ENCODE results near the gene SMG9.

SMG9 gene

DNA sequence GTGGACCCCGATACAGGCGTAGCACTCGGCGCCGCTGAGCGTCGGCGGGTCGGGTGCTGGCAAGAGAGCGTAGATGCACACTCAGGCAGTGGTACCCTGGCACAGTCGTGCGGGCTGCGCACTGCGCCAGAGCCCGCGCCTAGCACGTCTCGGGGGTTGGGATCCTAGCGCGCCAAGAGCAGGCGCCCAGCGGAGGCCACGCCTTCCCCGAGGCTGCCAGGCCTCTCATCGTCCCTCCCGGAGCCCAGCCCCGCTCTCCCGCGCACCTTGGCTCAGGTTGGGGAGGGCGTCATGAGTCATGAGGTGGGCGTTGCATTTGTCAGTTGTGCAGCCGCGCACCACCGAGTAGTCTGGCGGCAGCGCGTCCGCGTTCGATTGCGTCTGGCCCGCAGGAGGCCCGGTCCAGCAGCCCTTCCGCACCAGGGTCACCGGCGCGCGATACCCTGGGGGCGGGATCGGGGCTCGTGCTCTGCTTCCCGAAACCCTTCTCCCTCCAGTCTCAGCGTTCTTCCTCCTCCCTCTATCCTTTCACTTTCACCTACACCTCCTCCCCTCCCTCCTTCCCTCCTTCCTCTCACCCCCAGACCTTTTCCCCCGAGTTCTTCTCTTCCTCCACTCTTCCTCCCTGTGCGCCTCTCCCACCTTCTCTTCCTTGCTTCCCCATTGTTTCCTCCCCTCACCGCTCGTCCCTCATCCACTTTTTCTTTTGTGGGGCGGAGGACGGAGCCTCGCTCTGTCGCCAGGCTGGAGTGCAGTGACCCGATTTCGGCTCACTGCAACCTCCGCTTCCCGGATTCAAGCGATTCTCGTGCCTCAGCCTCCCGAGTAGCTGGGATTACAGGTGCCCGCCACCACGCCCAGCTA, 44.0 kb upstream of the SMG9 start:
- TF ChIP-seq, protein P1, sequence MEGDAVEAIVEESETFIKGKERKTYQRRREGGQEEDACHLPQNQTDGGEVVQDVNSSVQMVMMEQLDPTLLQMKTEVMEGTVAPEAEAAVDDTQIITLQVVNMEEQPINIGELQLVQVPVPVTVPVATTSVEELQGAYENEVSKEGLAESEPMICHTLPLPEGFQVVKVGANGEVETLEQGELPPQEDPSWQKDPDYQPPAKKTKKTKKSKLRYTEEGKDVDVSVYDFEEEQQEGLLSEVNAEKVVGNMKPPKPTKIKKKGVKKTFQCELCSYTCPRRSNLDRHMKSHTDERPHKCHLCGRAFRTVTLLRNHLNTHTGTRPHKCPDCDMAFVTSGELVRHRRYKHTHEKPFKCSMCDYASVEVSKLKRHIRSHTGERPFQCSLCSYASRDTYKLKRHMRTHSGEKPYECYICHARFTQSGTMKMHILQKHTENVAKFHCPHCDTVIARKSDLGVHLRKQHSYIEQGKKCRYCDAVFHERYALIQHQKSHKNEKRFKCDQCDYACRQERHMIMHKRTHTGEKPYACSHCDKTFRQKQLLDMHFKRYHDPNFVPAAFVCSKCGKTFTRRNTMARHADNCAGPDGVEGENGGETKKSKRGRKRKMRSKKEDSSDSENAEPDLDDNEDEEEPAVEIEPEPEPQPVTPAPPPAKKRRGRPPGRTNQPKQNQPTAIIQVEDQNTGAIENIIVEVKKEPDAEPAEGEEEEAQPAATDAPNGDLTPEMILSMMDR (IDR thresholded peaks at IDR 0.05; ENCODE audit: low read depth, low read length, missing control alignments), result no peak
- DNase-seq, result no peak
- Histone ChIP-seq H3K27me3 (replicated peaks) (no peaks in the 10 kb centered on the region), H3K36me3 (replicated peaks) (no peaks in the 10 kb centered on the region), H3K27ac (no peak overlapping the region), H3K4me3 (ENCODE audit: low read depth, low read length) (peak overlapping the region; percentile 54)
- in situ Hi-C loops (cut with HindIII; ENCODE audit: low pct_ligation_motif_present, low sequenced_read_pairs), result no loop called here

DNA sequence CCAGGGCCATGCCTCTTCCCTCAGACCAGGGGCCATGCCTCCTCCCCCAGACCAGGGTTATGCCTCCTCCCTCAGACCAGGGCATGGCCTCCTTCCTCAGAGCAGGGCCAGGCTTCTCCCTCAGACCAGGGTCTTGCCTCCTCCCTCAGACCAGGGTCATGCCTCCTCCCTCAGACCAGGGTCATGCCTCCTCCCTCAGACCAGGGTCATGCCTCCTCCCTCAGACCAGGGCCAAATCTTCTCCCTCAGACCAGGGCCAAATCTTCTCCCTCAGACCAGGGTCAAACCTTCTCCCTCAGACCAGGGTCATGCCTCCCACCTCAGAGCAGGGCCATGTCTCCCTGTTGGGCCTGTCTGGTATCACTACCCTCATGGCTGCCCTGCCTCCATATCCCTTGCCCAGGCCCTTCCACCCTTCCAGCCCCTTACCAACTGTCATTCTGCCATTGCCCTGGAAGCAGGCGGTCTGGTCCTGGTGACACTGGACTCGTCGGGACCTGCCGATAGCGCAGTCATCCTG, 43.3 kb upstream of the SMG9 start:
- DNase-seq, result no peak
- H3K27me3 ChIP-seq (replicated peaks), result no peaks in the 10 kb centered on the region
- H3K4me3 ChIP-seq (ENCODE audit: low read depth, low read length), result peak overlapping the region; percentile 54
- H3K27ac ChIP-seq, result no peak overlapping the region
- TF ChIP-seq, protein P1 (IDR thresholded peaks at IDR 0.05; ENCODE audit: low read depth, low read length, missing control alignments), result no peak
- in situ Hi-C loops (cut with HindIII; ENCODE audit: low pct_ligation_motif_present, low sequenced_read_pairs), result no loop called here
- no peaks in the 10 kb centered on the region for H3K36me3 ChIP-seq (replicated peaks)

DNA sequence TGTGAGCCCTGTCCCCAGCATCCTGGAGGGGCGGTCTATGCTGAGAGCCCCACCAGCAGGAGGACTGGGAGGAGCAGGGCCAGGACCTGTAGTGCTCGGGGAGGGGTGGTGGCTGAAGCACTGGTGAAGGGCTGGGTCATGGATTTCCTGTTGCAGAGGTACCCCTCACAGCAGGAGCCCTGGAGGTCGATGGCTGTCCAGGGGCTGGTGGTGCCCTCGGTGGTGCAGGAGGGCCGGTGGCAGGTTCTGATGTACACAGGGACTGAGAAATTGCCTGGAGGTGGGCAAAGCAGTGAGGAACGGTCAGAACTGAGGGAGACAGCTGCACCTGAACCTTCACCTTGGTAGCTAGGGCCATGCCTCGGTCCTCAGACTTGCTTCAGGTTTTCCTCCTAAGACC, 42.8 kb upstream of the SMG9 start:
- in situ Hi-C loops (cut with HindIII; ENCODE audit: low pct_ligation_motif_present, low sequenced_read_pairs), result no loop called here
- TF ChIP-seq, protein P1 (IDR thresholded peaks at IDR 0.05; ENCODE audit: low read depth, low read length, missing control alignments), result no peak
- Histone ChIP-seq H3K27me3 (replicated peaks) (no peaks in the 10 kb centered on the region), H3K27ac (no peak overlapping the region), H3K4me3 (ENCODE audit: low read depth, low read length) (no peak overlapping the region), H3K36me3 (replicated peaks) (no peaks in the 10 kb centered on the region)
- no peak for DNase-seq

DNA sequence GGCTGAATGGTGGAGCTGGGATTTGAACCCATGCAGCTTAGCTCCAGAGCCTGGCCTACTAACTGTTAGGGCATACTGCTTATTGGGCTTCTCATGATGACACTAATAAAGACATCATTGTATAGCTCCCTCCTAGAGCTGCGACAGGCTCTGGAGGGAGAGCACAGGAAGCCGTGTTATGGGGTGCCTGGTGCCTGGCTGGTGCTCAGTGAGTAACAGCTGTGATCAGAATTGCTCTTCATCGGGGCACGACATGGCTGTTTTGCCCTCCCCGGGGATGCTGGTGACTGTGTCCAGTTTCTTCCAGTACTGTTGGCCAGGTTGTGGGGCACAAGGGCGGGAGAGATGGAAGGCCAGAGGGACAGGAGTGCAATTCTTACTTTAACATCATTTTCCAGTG, 42.4 kb upstream of the SMG9 start:
- Histone ChIP-seq H3K27ac (no peak overlapping the region), H3K27me3 (replicated peaks) (no peaks in the 10 kb centered on the region), H3K36me3 (replicated peaks) (no peaks in the 10 kb centered on the region), H3K4me3 (ENCODE audit: low read depth, low read length) (no peak overlapping the region)
- TF ChIP-seq, protein P1 (IDR thresholded peaks at IDR 0.05; ENCODE audit: low read depth, low read length, missing control alignments), result no peak
- no peak for DNase-seq
- in situ Hi-C loops (cut with HindIII; ENCODE audit: low pct_ligation_motif_present, low sequenced_read_pairs), result no loop called here

DNA sequence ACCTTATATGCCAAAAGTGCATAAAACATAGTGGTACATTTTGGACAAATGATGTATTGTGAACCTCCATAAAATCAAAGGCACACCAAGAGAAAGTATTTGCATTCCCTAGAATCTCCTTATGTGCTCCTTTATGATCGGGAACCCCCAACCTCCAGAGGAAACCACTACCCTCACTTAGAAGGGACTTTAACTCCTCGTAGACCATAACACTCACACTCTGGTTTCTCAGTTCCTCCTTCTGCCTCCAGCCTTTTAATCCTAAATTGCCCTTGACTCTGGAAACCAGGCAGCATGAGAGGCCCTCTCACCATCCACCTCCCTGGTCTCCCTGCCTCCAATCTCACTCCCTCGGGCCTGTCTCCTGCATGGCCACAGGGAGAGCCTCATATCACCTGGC, 35.8 kb upstream of the SMG9 start:
- no peak overlapping the region for H3K4me3 ChIP-seq (ENCODE audit: low read depth, low read length)

More for the DNA sequence above, 35.8 kb upstream of the SMG9 start:
- H3K27me3 ChIP-seq (replicated peaks), result no peaks in the 10 kb centered on the region
- TF ChIP-seq, protein P1 (IDR thresholded peaks at IDR 0.05; ENCODE audit: low read depth, low read length, missing control alignments), result no peak
- no peak for DNase-seq
- no peaks in the 10 kb centered on the region for H3K36me3 ChIP-seq (replicated peaks)
- no peak overlapping the region for H3K27ac ChIP-seq
- in situ Hi-C loops (cut with HindIII; ENCODE audit: low pct_ligation_motif_present, low sequenced_read_pairs), result no loop called here
